DND-41 (cell line): Measurements from ENCODE around the gene GIT1.

Experiments
- ATAC-seq: fragments of 200-7000 bp; cut with Tn5 transposase; 3 replicates; pipeline ENCODE4 v1.9.1; 2021; ENCODE audit warnings: low read depth; ENCODE audit not compliant: insufficient read depth
- DNase-seq: peaks from one replicate; pipeline ENCODE4 v3.0.0-alpha.2; 2020
- H2AFZ ChIP-seq: 2 replicates; pipeline ENCODE4 v1.6.0; 2012; ENCODE audit warnings: low read depth, low read length
- H3K27ac ChIP-seq: 2 replicates; pipeline ENCODE4 v1.5.1; 2012; ENCODE audit warnings: low read length, inconsistent platforms
- H3K27me3 ChIP-seq: fragments of 200-600 bp; sonication (generic); 2 replicates; pipeline ENCODE4 v1.6.0; 2012; ENCODE audit warnings: low read length, mild to moderate bottlenecking, inconsistent platforms; ENCODE audit not compliant: insufficient read depth, poor library complexity
- H3K36me3 ChIP-seq: 2 replicates; pipeline ENCODE4 v1.5.1; 2012; ENCODE audit warnings: low read length, inconsistent platforms; ENCODE audit not compliant: insufficient read depth
- H3K4me1 ChIP-seq: 2 replicates; pipeline ENCODE4 v1.5.1; 2012; ENCODE audit warnings: mild to moderate bottlenecking, low read length; ENCODE audit not compliant: insufficient read depth
- H3K4me2 ChIP-seq: 2 replicates; pipeline ENCODE4 v1.6.0; 2012; ENCODE audit warnings: mild to moderate bottlenecking, moderate library complexity, low read length, inconsistent platforms; ENCODE audit not compliant: insufficient read depth
- H3K4me3 ChIP-seq, 2 experiments: fragments of 200-600 bp in 1 of 2; shearing (Covaris generic) in 1 of 2; 2 replicates each; pipeline ENCODE4 v1.5.1; 2012 to 2016; ENCODE audit warnings: inconsistent platforms in 2 of 2, low read length in 2 of 2, mild to moderate bottlenecking in 2 of 2, low read depth in 1 of 2, moderate library complexity in 1 of 2
- H3K79me2 ChIP-seq: 2 replicates; pipeline ENCODE4 v1.6.0; 2012; ENCODE audit warnings: low read length, inconsistent platforms; ENCODE audit not compliant: insufficient read depth
- H3K9ac ChIP-seq: 2 replicates; pipeline ENCODE4 v1.6.0; 2012; ENCODE audit warnings: low read depth, mild to moderate bottlenecking, inconsistent platforms, low read length, moderate library complexity
- H3K9me3 ChIP-seq: 2 replicates; pipeline ENCODE4 v1.5.1; 2012; ENCODE audit warnings: low read length, moderate library complexity, mild to moderate bottlenecking, inconsistent platforms; ENCODE audit not compliant: insufficient read depth, severe bottlenecking
- H4K20me1 ChIP-seq: 2 replicates; pipeline ENCODE4 v1.6.0; 2012; ENCODE audit warnings: low read length; ENCODE audit not compliant: insufficient read depth
- EZH2 ChIP-seq: IDR thresholded peaks from 3 replicates; pipeline ENCODE4 v1.6.1; 2012; ENCODE audit warnings: borderline replicate concordance, low read depth, mild to moderate bottlenecking, moderate library complexity, low read length, inconsistent platforms; ENCODE audit not compliant: severe bottlenecking
- TF ChIP-seq, protein P1 (sequence below): IDR thresholded peaks from 2 replicates; pipeline ENCODE4 v1.5.1; 2012; ENCODE audit warnings: borderline replicate concordance, low read length, moderate library complexity, mild to moderate bottlenecking; ENCODE audit not compliant: poor library complexity, severe bottlenecking; ENCODE audit errors: extremely low read depth

The GIT1 gene

DNA sequence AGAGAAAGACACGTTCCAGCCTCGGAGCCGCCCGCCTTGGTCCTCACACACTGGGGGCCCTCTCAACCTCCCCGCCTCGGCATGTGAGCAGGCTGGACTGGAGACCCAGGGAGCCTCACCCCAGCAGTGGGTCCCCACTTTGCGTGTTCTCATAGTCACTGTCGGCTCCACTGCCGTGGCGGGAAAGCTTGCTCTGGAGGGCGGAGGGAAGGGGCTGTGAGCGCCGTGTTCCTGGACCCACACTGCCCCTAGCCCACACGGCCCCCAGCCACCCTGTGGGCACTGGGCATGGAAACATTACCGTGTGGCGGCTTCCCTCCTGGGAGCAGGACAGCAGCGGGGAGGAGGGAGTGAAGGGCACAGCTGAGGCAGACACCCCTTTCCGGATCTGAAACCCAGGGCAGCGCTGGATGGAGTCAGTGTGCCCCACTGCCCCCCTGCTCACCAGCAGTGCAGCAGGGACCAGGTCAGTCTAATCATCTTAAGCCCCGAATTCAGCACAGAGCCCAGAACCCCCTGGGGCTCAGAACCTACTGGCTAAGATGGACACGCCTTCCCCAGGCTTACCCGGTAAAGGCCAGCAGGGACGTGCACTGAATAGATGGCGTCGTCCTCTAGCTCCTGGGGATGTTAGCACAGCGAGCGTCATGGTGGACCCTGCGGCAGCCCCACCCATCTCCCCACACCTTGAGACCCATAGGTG lies 13.8 kb downstream of the GIT1 start:
- Histone ChIP-seq H4K20me1 (peaks cover 66% of the 10 kb centered on the region), H3K79me2 (0 out of 2 replicates have a peak, but pooled peaks cover 4% of the 10 kb centered on the region), H3K36me3 (peaks cover 83% of the 10 kb centered on the region), H2AFZ (no peak overlapping the region), H3K9ac (no peak overlapping the region), H3K4me2 (no peak overlapping the region), H3K9me3 (no peaks in the 10 kb centered on the region), H3K27ac (0 out of 2 replicates have a peak overlapping the region, but pooled peaks have one; percentile 10), H3K4me1 (peaks cover 2% of the 10 kb centered on the region), H3K27me3 (no peaks in the 10 kb centered on the region), H3K4me3 (no peak overlapping the region)
- DNase-seq (no peak), ATAC-seq (no peak)
- TF ChIP-seq, protein P1, sequence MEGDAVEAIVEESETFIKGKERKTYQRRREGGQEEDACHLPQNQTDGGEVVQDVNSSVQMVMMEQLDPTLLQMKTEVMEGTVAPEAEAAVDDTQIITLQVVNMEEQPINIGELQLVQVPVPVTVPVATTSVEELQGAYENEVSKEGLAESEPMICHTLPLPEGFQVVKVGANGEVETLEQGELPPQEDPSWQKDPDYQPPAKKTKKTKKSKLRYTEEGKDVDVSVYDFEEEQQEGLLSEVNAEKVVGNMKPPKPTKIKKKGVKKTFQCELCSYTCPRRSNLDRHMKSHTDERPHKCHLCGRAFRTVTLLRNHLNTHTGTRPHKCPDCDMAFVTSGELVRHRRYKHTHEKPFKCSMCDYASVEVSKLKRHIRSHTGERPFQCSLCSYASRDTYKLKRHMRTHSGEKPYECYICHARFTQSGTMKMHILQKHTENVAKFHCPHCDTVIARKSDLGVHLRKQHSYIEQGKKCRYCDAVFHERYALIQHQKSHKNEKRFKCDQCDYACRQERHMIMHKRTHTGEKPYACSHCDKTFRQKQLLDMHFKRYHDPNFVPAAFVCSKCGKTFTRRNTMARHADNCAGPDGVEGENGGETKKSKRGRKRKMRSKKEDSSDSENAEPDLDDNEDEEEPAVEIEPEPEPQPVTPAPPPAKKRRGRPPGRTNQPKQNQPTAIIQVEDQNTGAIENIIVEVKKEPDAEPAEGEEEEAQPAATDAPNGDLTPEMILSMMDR = no peak
- no peak for TF ChIP-seq EZH2

DNA sequence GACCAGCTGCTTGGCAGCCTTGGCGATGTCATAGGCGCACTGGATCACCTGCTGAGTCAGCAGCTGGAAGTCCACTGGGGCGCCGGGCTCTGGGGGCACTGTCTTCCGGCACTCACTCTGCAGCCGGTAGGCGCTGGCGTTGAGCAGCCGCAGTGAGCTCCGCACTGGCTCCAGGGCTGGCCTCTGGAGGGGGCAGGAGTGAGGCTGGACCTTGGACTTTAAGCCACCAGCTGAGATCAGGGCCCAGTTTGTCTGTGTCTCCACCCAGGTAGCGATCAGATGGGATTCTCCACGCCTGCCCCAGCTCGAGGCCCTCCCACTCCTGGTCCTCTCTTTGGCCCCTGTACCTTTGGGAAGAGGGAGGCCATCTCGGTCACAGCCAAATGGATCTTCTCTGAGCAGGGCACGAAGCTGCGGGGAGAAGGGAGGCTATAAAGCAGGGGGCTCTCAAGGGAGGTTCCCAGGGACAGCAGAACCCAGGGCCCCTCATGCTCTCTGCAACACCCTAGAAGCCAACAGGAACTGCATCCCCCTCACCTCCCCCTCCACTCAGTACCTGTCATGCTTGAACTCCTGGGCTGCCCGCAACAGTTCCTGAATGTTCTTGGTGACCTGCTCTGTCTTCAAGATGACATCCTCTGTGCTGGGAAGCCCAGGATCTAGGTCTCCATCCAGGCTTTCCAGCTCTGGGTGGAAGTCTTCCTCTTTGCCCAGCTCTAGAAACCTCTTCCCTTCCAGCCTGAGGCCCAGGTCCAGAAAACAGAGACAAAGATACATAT lies 14.5 kb downstream of the GIT1 start:
- Histone ChIP-seq H3K4me2 (no peak overlapping the region), H2AFZ (no peak overlapping the region), H3K9ac (no peak overlapping the region), H3K79me2 (peaks cover 6% of the 10 kb centered on the region), H3K27me3 (no peaks in the 10 kb centered on the region), H3K36me3 (peaks cover 79% of the 10 kb centered on the region), H3K4me1 (peaks cover 7% of the 10 kb centered on the region), H3K9me3 (no peaks in the 10 kb centered on the region), H4K20me1 (peaks cover 60% of the 10 kb centered on the region), H3K27ac (0 out of 2 replicates have a peak overlapping the region, but pooled peaks have one; percentile 10), H3K4me3 (no peak overlapping the region)
- DNase-seq = no peak
- TF ChIP-seq, protein P1 = no peak
- TF ChIP-seq EZH2 = no peak
- ATAC-seq = no peak

DNA sequence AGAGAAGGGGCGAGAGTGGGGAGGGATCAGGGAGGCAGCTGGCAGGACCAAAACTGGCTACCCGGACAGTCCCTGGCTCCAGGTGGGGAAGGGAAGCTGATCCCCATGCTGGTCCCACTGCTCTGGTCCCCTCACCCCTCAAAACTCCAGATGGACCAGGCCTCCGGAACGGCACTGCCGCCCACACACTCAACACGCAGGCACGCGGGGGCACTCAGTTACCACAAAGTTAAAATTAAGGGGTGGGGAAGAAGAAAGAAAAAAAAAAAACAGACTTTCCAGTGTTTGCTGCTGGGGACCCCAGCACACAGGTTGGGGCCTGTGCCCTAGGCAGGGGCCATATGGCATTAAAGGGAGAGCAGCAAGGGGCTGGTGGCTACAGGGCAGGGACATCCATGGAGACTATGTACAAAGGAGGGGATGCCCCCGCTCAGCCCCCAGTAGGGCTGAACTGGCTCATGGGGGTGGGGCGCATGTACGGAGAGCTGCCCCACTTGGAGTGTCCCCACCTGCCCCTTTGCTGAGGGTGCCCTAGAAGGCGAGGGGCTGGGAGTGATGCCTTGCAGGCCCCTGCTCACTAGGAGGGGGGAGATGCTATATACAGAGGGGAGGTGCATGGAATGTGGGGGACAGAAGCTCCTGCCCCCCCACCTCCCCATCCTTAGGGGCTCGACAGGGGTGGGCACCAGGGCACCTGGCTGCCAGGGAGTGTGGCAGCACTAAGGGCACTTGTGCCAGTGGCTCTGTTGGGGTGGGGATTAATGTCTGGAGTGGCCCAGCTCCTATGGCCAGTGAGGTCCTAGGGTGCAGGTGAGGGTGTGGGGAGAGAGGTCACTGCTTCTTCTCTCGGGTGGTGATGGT lies 15.3 kb downstream of the GIT1 start:
- DNase-seq (no peak), ATAC-seq (no peak)
- Histone ChIP-seq H3K79me2 (peaks cover 12% of the 10 kb centered on the region), H3K4me1 (peaks cover 15% of the 10 kb centered on the region), H3K36me3 (peaks cover 71% of the 10 kb centered on the region), H4K20me1 (peaks cover 59% of the 10 kb centered on the region; the same call in 1 of the 2 replicates), H2AFZ (no peak overlapping the region), H3K9ac (no peak overlapping the region), H3K4me2 (no peak overlapping the region), H3K27ac (no peak overlapping the region), H3K4me3 (no peak overlapping the region), H3K9me3 (no peaks in the 10 kb centered on the region), H3K27me3 (no peaks in the 10 kb centered on the region)
- TF ChIP-seq, protein P1 = no peak
- no peak for TF ChIP-seq EZH2
